ENCODE data around the gene MYB. TPM values are rescaled to one million over a fixed set of nuclear protein-coding genes. Genes with fewer than 3 reads are reported as not detected.

Gene MYB
- total and polyA plus RNA-seq, 2 of the 13 experiments (the other 11 are each of a cell fraction or from before 2014, with no cell fraction given): 0.04 to 0.20 TPM

- TF ChIP-seq ZFX (CRISPR knock-in tag; IDR thresholded peaks at IDR 0.05; ENCODE audit: low read depth) (no peak), DNMT1 (CRISPR knock-in tag; IDR thresholded peaks at IDR 0.05) (no peak), ZNF841 (CRISPR knock-in tag; IDR thresholded peaks at IDR 0.05; ENCODE audit: borderline replicate concordance) (no peak), SRSF1 (optimal IDR thresholded peaks at IDR 0.05; ENCODE audit: low read depth, low read length) (no peak), ZNF776 (CRISPR knock-in tag; IDR thresholded peaks at IDR 0.05) (no peak), ZBTB7B (CRISPR knock-in tag; IDR thresholded peaks at IDR 0.05) (0 out of 2 replicates have a peak, but pooled peaks have one; percentile 22), SALL1 (CRISPR knock-in tag; IDR thresholded peaks at IDR 0.05) (no peak), ZNF720 (CRISPR knock-in tag; IDR thresholded peaks at IDR 0.05) (no peak), MAZ (IDR thresholded peaks at IDR 0.05; ENCODE audit: borderline replicate concordance, low read depth, low read length) (no peak), MAZ (CRISPR knock-in tag; IDR thresholded peaks at IDR 0.05; ENCODE audit: low read depth) (no peak), XBP1 (CRISPR knock-in tag; IDR thresholded peaks at IDR 0.05) (no peak), GATAD2A (CRISPR knock-in tag; IDR thresholded peaks at IDR 0.05) (no peak), MTF2 (CRISPR knock-in tag; IDR thresholded peaks at IDR 0.05; ENCODE audit: borderline replicate concordance) (0 out of 2 replicates have a peak, but pooled peaks have one; percentile 17), DBP (CRISPR knock-in tag; IDR thresholded peaks at IDR 0.05; ENCODE audit: not compliant biosample characterization) (no peak), MTF1 (CRISPR knock-in tag; IDR thresholded peaks at IDR 0.05) (no peak), NFYC (CRISPR knock-in tag; IDR thresholded peaks at IDR 0.05) (no peak), MTA3 (CRISPR knock-in tag; IDR thresholded peaks at IDR 0.05) (no peak), AGO1 (IDR thresholded peaks at IDR 0.05; ENCODE audit: low read depth, low read length, poor library complexity, severe bottlenecking) (no peak), NFE2L2 (IDR thresholded peaks at IDR 0.05; ENCODE audit: low read length) (no peak), RBM39 (IDR thresholded peaks at IDR 0.05; ENCODE audit: low read depth, low read length, poor library complexity, severe bottlenecking) (peak; percentile 11), ZNF777 (CRISPR knock-in tag; IDR thresholded peaks at IDR 0.05) (0 out of 2 replicates have a peak, but pooled peaks have one; percentile 28), MXD4 (CRISPR knock-in tag; IDR thresholded peaks at IDR 0.05) (no peak)
- TF ChIP-seq, protein P1, sequence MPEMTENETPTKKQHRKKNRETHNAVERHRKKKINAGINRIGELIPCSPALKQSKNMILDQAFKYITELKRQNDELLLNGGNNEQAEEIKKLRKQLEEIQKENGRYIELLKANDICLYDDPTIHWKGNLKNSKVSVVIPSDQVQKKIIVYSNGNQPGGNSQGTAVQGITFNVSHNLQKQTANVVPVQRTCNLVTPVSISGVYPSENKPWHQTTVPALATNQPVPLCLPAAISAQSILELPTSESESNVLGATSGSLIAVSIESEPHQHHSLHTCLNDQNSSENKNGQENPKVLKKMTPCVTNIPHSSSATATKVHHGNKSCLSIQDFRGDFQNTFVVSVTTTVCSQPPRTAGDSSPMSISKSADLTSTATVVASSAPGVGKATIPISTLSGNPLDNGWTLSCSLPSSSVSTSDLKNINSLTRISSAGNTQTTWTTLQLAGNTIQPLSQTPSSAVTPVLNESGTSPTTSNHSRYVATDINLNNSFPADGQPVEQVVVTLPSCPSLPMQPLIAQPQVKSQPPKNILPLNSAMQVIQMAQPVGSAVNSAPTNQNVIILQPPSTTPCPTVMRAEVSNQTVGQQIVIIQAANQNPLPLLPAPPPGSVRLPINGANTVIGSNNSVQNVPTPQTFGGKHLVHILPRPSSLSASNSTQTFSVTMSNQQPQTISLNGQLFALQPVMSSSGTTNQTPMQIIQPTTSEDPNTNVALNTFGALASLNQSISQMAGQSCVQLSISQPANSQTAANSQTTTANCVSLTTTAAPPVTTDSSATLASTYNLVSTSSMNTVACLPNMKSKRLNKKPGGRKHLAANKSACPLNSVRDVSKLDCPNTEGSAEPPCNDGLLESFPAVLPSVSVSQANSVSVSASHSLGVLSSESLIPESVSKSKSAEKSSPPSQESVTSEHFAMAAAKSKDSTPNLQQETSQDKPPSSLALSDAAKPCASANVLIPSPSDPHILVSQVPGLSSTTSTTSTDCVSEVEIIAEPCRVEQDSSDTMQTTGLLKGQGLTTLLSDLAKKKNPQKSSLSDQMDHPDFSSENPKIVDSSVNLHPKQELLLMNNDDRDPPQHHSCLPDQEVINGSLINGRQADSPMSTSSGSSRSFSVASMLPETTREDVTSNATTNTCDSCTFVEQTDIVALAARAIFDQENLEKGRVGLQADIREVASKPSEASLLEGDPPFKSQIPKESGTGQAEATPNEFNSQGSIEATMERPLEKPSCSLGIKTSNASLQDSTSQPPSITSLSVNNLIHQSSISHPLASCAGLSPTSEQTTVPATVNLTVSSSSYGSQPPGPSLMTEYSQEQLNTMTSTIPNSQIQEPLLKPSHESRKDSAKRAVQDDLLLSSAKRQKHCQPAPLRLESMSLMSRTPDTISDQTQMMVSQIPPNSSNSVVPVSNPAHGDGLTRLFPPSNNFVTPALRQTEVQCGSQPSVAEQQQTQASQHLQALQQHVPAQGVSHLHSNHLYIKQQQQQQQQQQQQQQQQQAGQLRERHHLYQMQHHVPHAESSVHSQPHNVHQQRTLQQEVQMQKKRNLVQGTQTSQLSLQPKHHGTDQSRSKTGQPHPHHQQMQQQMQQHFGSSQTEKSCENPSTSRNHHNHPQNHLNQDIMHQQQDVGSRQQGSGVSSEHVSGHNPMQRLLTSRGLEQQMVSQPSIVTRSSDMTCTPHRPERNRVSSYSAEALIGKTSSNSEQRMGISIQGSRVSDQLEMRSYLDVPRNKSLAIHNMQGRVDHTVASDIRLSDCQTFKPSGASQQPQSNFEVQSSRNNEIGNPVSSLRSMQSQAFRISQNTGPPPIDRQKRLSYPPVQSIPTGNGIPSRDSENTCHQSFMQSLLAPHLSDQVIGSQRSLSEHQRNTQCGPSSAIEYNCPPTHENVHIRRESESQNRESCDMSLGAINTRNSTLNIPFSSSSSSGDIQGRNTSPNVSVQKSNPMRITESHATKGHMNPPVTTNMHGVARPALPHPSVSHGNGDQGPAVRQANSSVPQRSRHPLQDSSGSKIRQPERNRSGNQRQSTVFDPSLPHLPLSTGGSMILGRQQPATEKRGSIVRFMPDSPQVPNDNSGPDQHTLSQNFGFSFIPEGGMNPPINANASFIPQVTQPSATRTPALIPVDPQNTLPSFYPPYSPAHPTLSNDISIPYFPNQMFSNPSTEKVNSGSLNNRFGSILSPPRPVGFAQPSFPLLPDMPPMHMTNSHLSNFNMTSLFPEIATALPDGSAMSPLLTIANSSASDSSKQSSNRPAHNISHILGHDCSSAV (CRISPR knock-in tag; IDR thresholded peaks at IDR 0.05; ENCODE audit: borderline replicate concordance): no peak
Observed at GRCh38 chr6:135181333-135182070, 394 bp downstream of the MYB start (continued).
